ENCODE measurements around the gene HDAC11. TPM values are rescaled to one million over a fixed set of nuclear protein-coding genes. Genes with fewer than 3 reads are reported as not detected.
A peak's percentile ranks its signal among the peaks of the same experiment; 100 is the strongest.

The HDAC11 gene
- total RNA-seq, 1 donor from 2014 or later: 19.7 TPM

GRCh38 chr3:13528217-13528867 lies 48.2 kb downstream of the HDAC11 start:
- Histone ChIP-seq H3K27me3 (ENCODE audit: control insufficient read depth, insufficient read depth, low read length) (no peaks in the 10 kb centered on the region), H3K4me3 (ENCODE audit: low read depth, low read length) (no peak overlapping the region), H3K36me3 (ENCODE audit: control insufficient read depth, insufficient read depth, low read length) (no peaks in the 10 kb centered on the region)
- peak; percentile 17 for TF ChIP-seq CTCF (IDR thresholded peaks at IDR 0.05; ENCODE audit: insufficient read depth, low read length, severe bottlenecking)
- DNase-seq (ENCODE audit: low read depth) (no peak), FAIRE-seq (no peak)

- Histone ChIP-seq H3K4me3 (ENCODE audit: low read depth, low read length) (no peak overlapping the region), H3K27me3 (ENCODE audit: control insufficient read depth, insufficient read depth, low read length) (no peaks in the 10 kb centered on the region), H3K36me3 (ENCODE audit: control insufficient read depth, insufficient read depth, low read length) (no peaks in the 10 kb centered on the region)
- TF ChIP-seq CTCF (IDR thresholded peaks at IDR 0.05; ENCODE audit: insufficient read depth, low read length, severe bottlenecking): no peak
- DNase-seq (ENCODE audit: low read depth) (no peak), FAIRE-seq (no peak)
These were observed 49.3 kb downstream of the HDAC11 start for GRCh38 chr3:13529196-13530112.

- Histone ChIP-seq H3K27me3 (ENCODE audit: control insufficient read depth, insufficient read depth, low read length) (peaks cover 3% of the 10 kb centered on the region), H3K4me3 (ENCODE audit: low read depth, low read length) (no peak overlapping the region), H3K36me3 (ENCODE audit: control insufficient read depth, insufficient read depth, low read length) (no peaks in the 10 kb centered on the region)
- no peak for TF ChIP-seq CTCF (IDR thresholded peaks at IDR 0.05; ENCODE audit: insufficient read depth, low read length, severe bottlenecking)
- DNase-seq (ENCODE audit: low read depth) (peak; percentile 64), FAIRE-seq (no peak)
These were observed 50.3 kb downstream of the HDAC11 start for GRCh38 chr3:13530241-13531009.

- Histone ChIP-seq H3K36me3 (ENCODE audit: control insufficient read depth, insufficient read depth, low read length) (no peaks in the 10 kb centered on the region), H3K4me3 (ENCODE audit: low read depth, low read length) (no peak overlapping the region), H3K27me3 (ENCODE audit: control insufficient read depth, insufficient read depth, low read length) (peaks cover 3% of the 10 kb centered on the region)
- no peak for TF ChIP-seq CTCF (IDR thresholded peaks at IDR 0.05; ENCODE audit: insufficient read depth, low read length, severe bottlenecking)
- no peak for FAIRE-seq
- DNase-seq (ENCODE audit: low read depth): no peak
These were observed 52.0 kb downstream of the HDAC11 start for GRCh38 chr3:13532085-13532484.

- Histone ChIP-seq H3K27me3 (ENCODE audit: control insufficient read depth, insufficient read depth, low read length) (peaks cover 3% of the 10 kb centered on the region), H3K4me3 (ENCODE audit: low read depth, low read length) (no peak overlapping the region), H3K36me3 (ENCODE audit: control insufficient read depth, insufficient read depth, low read length) (no peaks in the 10 kb centered on the region)
- FAIRE-seq (no peak), DNase-seq (ENCODE audit: low read depth) (no peak)
- no peak for TF ChIP-seq CTCF (IDR thresholded peaks at IDR 0.05; ENCODE audit: insufficient read depth, low read length, severe bottlenecking)
These were observed 52.5 kb downstream of the HDAC11 start for GRCh38 chr3:13532631-13533030.
